HS-27A (cell line): ENCODE data around the gene SPATA20.

Experiments used
- DNase-seq: peaks from one replicate; pipeline ENCODE4 v3.0.0-alpha.2; 2012; ENCODE audit warnings: low read depth, missing footprints

The SPATA20 gene

DNA sequence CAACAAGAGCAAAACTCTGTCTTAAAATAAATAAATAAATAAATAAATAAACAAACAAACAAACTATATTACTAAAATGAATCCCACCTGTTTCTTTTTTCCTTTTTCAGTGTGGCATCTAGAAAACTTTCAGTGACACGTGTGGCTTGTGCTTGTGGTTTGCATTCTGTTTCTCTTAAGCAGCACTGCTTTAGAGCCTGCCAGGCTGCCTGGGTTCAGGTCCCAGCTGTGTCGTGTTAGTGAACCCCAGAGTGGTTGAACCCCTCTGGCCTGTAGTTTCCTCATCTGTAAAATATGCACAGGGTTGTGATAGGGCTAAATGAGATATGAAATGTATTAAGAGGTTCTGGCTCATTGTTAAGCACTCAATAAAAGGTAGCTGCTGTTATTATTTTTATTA is 26.5 kb upstream of the SPATA20 start:
- no peak for DNase-seq

DNA sequence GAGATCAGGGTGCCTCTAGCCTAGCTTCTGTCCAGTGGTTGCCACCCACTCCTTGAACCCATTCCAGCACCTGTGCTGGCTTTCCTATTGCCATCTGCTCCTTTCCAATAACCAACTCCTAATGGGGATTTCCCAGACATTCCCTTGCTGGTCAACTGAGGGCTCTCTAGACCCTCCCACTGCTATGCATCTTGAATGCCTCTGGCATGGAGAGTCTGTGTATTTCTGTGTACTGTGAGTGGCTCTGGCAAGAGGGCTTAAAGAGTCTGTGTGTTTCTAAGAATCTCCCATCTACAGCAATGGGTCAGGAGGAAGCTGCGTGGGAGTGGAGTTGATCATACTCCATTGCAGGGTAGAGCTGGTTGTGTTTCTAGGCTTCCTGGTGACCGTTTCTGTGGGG is 25.5 kb upstream of the SPATA20 start:
- DNase-seq: no peak

DNA sequence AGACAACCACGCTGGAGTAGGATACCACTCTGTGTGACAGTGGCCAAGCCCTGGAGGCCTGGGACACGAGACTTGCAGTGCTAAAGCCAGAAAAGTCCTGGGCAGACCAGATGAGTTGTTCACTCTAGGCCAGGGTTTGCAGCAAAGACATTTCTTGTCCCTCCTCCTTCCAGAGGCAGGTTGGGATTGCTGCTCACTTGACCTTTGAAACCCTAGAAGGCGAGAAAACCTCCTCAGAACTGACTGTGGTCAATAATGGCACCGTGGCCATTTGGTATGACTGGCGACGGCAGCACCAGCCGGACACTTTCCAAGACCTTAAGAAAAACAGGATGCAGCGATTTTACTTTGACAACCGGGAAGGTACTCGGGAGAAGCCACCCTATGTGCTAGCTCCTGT is 24.2 kb upstream of the SPATA20 start:
- no peak for DNase-seq

DNA sequence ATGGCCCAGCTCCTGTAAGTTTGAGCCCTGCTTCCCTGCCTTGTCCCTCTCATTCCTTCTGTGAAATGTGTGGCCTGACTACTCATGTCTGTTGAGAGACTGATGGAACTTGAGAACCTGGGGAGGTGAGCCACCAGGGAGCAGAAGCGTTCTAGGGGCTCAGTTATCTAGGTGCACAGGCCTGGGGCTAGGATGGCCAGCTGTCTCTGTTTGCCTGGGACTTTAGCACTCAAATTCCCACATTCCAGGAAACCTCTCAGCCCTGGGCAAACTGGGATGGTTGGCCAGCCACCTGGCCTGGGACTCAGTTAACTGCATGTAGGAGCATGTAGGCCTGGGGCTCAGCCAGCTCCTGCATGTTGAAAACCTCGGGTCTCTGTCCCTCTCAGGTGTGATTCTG is 23.8 kb upstream of the SPATA20 start:
- no peak for DNase-seq

DNA sequence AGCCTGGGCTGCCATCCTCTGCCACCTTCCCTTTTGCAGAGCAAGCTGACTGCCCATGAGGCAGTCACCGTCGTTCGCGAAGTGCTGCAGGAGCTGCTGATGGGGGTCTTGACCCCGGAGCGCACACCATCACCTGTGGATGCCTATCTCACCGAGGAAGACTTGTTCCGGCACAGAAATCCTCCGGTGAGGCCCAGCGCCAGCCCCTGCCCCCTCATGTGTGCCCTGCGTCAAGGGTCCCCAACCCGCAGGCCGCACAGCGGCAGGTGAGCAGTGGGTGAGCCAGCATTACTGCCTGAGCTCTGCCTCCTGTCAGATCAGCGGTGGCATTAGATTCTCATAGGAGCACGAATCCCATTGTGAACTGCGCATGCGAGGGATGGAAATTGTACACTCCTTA is 22.1 kb upstream of the SPATA20 start:
- no peak for DNase-seq

DNA sequence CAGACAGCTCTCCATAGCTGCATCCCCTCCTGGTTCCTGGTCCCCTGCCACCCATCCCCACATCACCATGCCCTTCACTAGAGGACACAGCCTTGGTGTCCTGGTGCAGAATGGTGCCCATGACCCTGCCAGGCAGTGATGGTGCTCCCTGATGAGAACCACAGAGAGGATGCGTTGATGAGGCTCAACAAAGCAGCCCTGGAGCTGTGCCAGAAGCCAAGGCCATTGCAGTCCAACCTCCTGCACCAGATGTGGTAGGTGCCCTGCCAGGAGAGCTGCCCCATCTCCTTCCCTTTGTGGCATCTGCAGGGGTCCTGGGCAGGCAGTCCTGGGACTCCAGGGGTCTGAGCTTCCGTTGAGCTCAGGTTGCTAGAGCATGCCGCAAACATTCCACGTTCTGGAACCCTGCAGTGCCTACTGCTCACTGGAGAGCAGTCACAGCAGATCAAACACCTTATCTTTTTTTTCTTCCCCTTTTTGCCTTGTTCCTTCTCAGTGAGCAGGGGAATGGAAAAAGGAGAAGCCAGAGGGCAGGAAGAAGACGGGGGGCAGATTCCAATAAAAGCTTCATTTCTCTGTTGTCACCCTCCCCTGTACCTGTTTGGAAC is 19.7 kb upstream of the SPATA20 start:
- DNase-seq: no peak

DNA sequence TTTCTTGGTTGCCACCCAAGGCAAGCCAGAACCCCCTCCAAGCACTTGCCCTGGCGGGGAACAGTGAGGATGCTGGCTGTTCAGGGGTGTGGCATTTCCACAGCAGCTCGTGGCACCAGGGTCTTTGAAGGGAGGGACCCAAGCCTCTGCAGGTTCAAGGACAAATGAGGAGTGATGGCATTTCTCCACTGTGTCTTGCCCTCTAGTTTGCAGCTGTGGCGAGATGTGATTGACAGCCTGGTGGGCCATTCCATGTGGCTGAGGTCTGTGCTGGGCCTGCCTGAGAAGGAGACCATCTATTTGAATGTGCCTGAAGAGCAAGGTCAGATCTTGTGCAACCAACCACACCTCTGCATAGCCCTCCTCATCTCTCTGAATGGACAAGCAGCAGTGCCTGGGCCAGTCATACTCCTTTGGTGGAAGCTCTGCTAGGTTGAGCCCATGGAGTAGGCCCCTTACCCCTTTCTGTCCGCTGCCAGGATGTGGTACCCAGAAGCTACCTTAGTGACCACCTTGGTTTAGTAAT is 19.0 kb upstream of the SPATA20 start:
- DNase-seq: no peak

DNA sequence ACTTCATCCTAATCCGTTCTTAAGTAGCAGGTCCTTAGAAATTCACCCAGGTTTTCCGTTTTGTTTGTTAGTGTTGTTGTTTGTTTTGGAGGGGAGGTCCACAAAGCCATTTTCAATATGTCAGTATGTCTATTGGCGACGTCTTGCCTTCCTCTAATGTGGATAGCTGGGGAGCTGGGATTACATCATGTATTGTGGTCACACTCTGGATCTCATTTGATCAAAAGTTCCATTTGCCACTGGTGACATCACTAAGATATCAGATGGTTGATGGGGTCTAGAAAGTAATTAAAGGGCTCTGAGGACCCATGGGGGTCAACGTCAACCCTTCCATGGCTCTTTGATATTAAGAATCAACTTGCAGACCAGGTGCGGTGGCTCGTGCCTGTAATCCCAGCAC is 17.1 kb upstream of the SPATA20 start:
- DNase-seq: no peak

DNA sequence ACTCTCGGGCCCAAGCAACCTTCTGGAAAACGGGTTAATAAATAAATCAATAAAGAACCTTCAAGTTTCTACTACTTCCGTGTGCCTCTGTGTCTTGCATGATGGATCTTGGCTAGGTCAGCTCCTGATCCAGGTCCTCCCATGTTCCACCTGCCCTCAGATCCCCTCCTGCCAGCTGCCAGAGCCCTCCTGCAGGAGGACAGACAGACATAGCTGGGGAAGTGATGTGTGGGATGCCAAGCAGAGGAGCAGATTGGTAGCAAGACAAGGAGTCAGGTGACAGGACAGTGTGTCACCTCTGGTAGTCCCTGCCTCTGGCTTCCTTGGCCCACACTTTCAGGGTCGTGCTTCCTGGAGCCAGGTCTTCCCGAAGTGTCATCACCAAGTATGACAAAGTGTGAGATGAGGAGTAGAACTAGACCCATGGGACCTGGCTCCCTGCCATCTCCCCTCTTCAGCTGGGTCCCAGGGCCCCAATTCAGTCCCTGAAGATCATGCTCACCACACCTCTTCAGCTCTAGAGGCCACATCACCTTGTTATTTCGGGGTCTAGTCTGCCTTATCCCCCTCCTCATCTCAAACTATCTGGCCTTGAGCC is 15.4 kb upstream of the SPATA20 start:
- DNase-seq: no peak

DNA sequence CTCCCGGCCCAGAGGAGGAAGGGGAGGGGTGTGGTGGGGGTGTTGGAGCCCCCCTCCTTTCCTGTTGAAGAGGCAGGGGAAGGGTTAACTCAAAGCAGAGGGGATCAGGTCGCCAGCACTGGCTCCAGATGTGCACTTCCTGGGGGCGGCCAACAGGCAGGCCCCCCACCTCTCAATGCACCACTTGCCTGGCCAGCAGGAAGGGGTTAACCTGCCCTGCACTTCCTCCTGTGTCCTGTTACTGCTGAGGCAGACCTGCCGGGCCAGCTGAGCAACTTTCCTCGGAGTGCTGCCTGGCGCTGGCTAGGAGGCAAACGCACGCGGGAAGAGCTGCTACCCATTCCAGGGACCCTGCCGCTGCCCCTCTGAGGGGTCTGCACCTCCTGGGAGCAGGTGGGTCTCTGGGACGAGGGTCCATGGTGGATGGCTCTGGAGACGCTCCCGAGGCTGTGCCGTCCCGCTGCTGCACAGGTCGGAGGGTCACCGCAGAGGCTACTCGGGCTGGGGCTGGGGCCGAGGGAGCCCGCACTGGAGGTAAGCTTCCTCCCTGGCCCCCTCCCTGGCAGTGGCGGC is 14.4 kb upstream of the SPATA20 start, which contains the start of gene EPN3:
Gene EPN3 (plus strand): TSS at position 284 of the 573 bp plus-strand sequence. CDS start 3,822 bp downstream, outside the sequence.
- no peak for DNase-seq

DNA sequence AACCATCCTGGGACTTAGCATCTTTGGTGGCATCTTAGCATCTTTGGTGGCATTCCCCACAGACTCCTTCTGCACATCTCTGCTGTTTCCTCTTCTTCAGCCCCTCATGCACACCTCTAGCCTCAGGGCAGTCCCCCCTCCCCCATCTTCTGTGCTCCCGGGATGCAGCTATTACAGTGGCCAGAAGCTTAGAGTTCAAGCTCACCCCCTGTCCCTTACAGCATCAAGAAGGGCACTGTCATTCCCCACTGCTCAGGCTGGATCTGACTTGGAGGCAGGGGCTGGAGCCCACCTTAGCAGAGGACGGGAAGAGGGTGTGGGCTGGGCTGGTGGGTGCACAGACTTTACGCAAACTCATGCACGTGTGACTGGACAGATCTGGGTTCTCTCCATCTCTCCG is 13.8 kb upstream of the SPATA20 start:
- DNase-seq: no peak

DNA sequence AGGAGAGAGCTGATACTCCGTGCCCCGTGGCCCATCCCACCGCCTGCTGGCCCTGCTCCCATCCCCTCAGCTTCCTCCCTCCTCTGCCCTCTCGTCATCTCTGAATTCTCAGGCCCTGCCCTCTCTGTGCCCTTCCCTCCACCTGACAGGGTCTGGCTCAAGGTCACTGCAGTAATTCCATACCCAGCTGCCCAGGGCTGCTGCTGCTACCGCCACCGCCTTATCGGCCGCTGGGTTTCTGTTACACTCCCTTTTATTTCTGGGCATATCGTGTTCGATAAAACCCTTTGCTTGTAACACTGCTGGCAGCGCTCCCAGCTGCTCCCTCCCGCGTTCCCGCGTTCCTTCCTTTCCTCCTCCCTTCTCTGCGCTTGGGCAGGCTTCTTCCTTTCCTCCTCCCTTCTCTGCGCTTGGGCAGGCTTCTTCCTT is 13.2 kb upstream of the SPATA20 start:
- DNase-seq: no peak

DNA sequence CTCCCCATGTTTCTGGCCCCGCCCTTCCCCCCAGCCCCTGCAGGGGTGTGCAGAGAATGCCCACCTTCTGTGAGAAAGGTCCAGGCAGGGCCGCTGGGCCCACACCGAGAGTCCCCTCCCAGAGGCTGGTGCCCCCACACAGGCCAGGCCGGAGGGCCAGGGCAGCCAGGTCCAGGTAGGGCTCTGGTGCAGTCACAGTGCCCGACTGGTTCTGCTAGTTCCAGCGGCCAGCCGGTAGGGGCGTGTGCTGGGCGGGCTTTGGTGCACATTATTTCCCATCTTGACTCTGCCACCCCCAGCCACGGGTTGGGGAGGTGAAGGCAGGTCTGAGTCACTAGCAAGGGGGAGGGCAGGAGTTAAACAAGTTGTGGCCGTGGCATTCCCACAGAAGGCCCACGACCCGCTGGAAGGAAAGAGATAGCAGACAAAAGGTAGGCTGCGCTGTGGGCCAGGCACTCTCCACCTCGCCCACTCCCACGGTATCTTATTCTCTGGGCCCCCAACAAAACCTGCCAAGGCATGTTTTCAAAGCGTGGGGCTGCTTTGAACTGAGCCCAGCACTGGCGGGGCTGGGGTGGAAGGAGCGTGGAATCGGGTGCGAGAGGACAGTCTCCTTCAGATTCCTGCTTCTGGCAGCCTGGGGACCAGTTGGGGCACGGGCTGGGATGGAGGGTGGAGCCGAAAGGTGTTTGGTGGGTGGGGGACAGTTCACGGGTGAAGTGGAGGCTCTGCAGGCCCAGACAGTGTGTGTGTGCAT is 12.6 kb upstream of the SPATA20 start:
- DNase-seq: no peak

DNA sequence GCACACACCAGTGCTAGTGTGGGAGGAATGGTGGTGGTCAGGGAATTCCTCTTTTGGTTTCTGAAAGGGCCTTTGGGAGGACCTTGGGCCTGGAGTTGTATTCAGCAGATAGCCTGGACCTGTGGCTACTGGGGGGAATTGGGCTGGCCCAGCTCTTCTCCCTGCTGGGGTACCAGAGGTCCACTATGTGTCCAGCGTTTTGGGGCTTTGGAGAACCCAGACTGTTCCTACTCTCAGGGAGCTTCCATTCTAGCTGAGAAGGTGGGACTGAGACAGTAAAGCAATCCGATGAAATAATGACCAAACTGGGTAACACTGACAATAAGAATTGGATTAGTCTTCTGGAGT is 12.0 kb upstream of the SPATA20 start:
- DNase-seq: no peak

DNA sequence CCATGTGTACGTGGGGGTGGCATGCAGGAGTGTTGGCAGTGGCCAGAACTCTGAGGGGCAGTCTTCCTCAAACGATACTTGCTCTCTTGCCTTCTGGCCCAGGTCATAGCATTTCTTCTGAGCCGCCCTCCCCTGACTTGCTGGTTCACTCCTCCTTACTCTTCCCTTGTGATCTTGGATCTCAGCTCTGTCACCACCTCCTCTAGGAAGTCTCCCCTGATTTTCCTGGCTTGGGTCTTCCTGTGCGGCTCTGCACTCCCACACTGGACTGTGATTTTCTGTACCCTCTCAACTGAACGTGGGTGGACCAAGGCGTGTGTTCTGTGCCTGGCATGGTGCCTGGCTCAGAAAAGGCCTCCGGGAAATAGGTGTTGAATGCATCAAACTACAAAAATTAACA is 11.6 kb upstream of the SPATA20 start:
- DNase-seq: no peak

DNA sequence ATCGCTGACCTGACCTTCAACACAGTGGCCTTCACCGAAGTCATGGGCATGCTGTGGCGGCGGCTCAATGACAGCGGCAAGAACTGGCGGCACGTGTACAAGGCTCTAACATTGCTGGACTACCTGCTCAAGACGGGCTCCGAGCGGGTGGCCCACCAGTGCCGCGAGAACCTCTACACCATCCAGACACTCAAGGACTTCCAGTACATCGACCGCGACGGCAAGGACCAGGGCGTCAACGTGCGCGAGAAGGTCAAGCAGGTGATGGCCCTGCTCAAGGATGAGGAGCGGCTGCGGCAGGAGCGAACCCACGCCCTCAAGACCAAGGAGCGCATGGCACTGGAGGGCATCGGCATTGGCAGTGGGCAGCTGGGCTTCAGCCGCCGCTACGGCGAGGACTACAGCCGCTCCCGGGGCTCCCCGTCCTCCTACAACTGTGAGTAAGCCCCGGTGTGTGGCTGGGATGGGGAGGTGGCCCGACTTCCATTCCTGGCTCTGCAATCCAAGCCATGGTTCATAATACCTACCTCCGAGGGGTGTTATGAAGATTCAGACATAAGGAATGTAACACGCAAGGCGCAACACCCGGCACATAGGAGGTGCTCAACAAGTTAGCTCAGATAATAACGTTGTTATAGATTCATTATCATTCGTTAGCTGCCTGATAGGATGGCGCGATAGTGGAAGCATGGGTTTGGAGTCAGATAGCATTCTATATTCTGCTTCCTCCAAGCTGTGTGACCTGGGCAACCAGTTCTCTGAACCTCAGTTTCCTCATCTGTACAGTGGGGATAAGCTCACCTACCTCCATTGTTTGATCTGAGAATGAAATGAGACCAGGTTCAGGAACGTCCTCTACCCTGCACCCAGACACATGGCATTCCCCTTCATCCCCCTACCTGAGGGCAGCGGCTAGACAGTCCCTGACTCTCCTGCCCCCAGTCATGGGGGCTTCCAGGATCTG is 10.0 kb upstream of the SPATA20 start:
- DNase-seq: no peak

DNA sequence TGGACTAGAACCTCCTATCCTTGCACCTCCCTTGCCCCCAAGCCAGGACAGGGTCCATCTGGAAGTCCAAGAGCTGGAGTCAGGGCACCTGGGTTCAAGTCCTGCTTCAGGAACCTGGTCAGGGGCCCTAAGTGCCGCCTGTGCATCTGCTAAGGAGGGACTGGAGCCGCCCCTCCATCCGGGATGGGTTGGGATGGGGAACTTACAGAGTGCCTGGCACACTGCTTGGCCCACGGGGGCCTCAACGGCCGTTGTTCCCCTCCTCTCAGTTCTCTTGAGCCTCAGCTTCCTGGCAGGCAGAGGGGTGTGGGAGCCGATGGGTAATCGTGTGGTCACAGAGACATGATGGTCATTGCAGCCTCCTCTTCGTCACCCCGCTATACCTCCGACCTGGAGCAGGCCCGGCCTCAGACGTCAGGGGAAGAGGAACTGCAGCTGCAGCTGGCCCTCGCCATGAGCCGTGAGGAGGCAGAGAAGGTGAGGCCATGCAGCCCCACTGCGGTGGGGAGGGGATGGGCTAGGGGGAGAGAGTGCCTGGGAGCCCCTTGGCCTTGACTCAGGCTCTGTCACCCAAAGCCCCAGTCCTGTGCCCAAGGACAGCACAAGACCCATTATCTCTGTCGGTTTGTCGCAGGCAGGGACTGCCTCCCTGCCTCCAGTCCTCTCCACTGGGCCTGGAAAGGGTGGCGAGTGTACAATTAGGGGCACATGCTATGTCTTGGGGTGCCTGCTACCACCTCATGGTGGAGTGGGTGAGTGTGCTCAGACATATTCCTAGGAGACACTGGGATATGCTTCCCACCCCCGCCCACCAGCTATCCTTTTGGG is 9.0 kb upstream of the SPATA20 start:
- DNase-seq: no peak

DNA sequence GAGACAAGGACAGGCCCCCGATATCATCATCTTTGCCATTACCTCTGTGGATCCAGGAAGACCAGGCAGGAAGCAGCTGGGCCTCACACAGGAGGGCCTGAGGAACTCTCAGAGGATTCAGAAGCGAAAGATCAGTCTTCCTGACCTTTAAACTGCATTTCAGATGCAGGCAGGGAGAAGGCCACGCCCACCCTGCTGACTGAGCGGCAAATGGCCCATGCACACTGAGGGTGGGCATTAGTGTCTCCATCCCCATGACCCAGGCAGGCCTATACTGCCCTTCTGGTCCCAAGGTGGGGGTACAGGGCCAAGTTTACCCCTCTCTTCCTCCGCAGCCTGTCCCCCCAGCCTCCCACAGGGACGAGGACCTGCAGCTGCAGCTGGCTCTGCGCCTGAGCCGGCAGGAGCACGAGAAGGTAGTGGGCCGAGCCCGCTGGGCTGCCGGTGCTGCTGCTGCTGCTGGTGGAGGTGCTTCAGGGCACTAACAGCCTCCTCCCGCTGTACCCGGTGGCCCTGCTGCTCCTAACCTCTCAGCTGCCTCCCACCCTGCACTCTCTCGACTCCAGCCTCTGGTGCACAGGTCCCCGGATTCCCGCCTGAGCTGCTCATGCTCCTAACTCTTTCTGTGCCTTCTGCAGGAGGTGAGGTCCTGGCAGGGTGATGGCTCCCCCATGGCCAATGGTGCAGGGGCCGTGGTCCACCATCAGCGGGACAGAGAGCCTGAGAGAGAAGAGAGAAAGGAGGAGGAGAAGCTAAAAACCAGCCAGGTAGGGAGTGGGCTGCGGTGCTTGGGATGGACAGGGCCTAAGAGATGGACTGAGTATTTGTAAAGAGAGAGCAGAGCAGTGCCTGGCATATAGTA is 8.2 kb upstream of the SPATA20 start:
- no peak for DNase-seq

DNA sequence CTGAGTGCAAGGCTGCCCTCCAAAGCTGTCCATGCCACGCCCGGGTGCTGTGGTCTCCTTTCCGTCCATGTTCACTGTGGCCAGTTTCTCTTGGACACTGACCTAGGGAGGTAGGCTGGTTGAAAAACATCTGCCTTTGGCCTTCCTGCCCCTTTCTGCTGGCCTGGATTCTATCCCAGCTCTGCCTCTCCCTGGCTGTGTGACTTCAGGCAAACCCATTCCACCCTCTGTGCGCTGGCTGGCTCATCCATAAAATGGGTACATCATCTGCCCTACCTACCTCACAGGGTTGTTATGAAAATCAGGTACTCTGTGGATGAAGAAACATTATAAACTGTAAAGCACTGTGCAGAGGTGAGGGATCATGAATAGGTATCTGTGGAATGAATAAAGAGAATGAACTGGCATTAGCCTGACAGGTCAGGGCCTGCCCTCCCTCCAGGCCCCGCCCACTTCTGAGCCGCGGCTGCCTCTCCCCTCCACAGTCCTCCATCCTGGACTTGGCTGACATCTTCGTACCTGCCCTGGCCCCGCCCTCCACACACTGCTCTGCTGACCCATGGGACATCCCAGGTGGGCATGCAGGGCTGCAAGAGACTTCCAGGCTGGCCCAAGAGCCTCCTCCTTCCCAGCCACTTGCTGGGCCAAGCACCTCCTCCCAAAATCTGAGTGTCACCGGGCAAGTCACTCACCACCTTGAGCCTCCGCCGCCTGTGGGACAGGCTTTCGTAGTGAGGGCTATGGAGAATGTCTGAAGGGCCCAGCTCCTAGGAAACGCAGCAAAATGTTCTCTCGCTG is 7.0 kb upstream of the SPATA20 start:
- no peak for DNase-seq
